Stimulated activated CD8-positive, alpha-beta memory T cell treated with anti-CD3 and anti-CD28 coated beads, Interleukin-4, amount 100 ng/mL, for 24 hours (primary cell): ENCODE data around the gene ZHX3.

Experiments
- DNase-seq: peaks from one replicate; pipeline ENCODE4 v3.0.0-alpha.2; 2020; ENCODE audit warnings: low read depth

Gene ZHX3

GRCh38 chr20:41352666-41353065, 35.1 kb upstream of the ZHX3 start:
- DNase-seq, result no peak

GRCh38 chr20:41352106-41352505, 34.6 kb upstream of the ZHX3 start:
- DNase-seq, result no peak

- no peak for DNase-seq
Observed at GRCh38 chr20:41350408-41350962, 33.0 kb upstream of the ZHX3 start.

GRCh38 chr20:41349943-41350342, 32.4 kb upstream of the ZHX3 start:
- no peak for DNase-seq

- no peak for DNase-seq
Observed at GRCh38 chr20:41349266-41349665, 31.7 kb upstream of the ZHX3 start.

- no peak for DNase-seq
Observed at GRCh38 chr20:41348430-41349172, 31.1 kb upstream of the ZHX3 start.

GRCh38 chr20:41347523-41348429, 30.2 kb upstream of the ZHX3 start:
- no peak for DNase-seq

- DNase-seq, result no peak
Observed at GRCh38 chr20:41345729-41346067, 28.2 kb upstream of the ZHX3 start.

GRCh38 chr20:41344938-41345728, 27.6 kb upstream of the ZHX3 start:
- DNase-seq, result no peak

- no peak for DNase-seq
Observed at GRCh38 chr20:41344477-41344876, 26.9 kb upstream of the ZHX3 start.

- DNase-seq, result no peak
Observed at GRCh38 chr20:41342474-41343464, 25.2 kb upstream of the ZHX3 start.

- DNase-seq, result peak; percentile 30
Observed at GRCh38 chr20:41340327-41341055, 23.0 kb upstream of the ZHX3 start, which contains the start of gene LPIN3. TSS of gene LPIN3 (plus strand) at chr20:41340821. CDS start at chr20:41345804, 4,983 bp downstream.

- peak; percentile 73 for DNase-seq
Observed at GRCh38 chr20:41339957-41340326, 22.4 kb upstream of the ZHX3 start.

GRCh38 chr20:41336711-41337492, 19.4 kb upstream of the ZHX3 start:
- DNase-seq, result no peak

- DNase-seq, result no peak
Observed at GRCh38 chr20:41335591-41335990, 18.1 kb upstream of the ZHX3 start.

GRCh38 chr20:41334443-41335421, 17.2 kb upstream of the ZHX3 start:
- DNase-seq, result no peak

GRCh38 chr20:41334036-41334435, 16.5 kb upstream of the ZHX3 start:
- DNase-seq, result no peak

- no peak for DNase-seq
Observed at GRCh38 chr20:41331731-41332130, 14.2 kb upstream of the ZHX3 start.
